Measurements from ENCODE around the gene FAM170B.

The FAM170B gene

GRCh38 chr10:49133706-49134248 is at the start of gene FAM170B:
Gene FAM170B (minus strand): TSS chr10:49134021. CDS start chr10:49133918, 103 bp downstream.
- peaks cover 4% of the 10 kb centered on the region; the same call in 1 of the 2 replicates for H3K27me3 ChIP-seq (ENCODE audit: insufficient read depth, low read length)
- H3F3A ChIP-seq (ENCODE audit: insufficient read depth, low read length): no peaks in the 10 kb centered on the region
- no peak within 1 kb of the TSS for H3K4me3 ChIP-seq (ENCODE audit: low read depth, low read length, poor library complexity, severe bottlenecking)
- H3K4me2 ChIP-seq (ENCODE audit: low read length): no peak within 1 kb of the TSS
- H3K36me3 ChIP-seq (ENCODE audit: insufficient read depth, low read length): no peaks in the 10 kb centered on the region
- H2AFZ ChIP-seq (ENCODE audit: low read length): no peak within 1 kb of the TSS
- H3K9me3 ChIP-seq (ENCODE audit: low read length): peaks cover 6% of the 10 kb centered on the region; the same call in 1 of the 2 replicates
- TF ChIP-seq CTCF (IDR thresholded peaks at IDR 0.05; ENCODE audit: low read length) (no peak), EZH2 (IDR thresholded peaks at IDR 0.05; ENCODE audit: borderline replicate concordance, low read length) (no peak)
- H3K79me2 ChIP-seq (ENCODE audit: insufficient read depth, low read length): no peaks in the 10 kb centered on the region
- peaks cover 20% of the 10 kb centered on the region for H3K4me1 ChIP-seq (ENCODE audit: insufficient read depth, low read length, severe bottlenecking)
- H4K20me1 ChIP-seq (ENCODE audit: insufficient read depth, low read length): no peaks in the 10 kb centered on the region
- H3K9ac ChIP-seq (ENCODE audit: low read length): no peak within 1 kb of the TSS
- no peak within 1 kb of the TSS for H3K27ac ChIP-seq (ENCODE audit: low read depth, low read length, poor library complexity, severe bottlenecking)
- H3K9me2 ChIP-seq (ENCODE audit: low read depth, low read length): no peaks in the 10 kb centered on the region

GRCh38 chr10:49182776-49183175 is 49.0 kb upstream of the FAM170B start:
- H3K27ac ChIP-seq (ENCODE audit: low read depth, low read length, poor library complexity, severe bottlenecking): no peak overlapping the region
- H3K4me1 ChIP-seq (ENCODE audit: insufficient read depth, low read length, severe bottlenecking): no peaks in the 10 kb centered on the region
- H4K20me1 ChIP-seq (ENCODE audit: insufficient read depth, low read length): no peaks in the 10 kb centered on the region
- no peaks in the 10 kb centered on the region for H3K79me2 ChIP-seq (ENCODE audit: insufficient read depth, low read length)
- H3K27me3 ChIP-seq (ENCODE audit: insufficient read depth, low read length): no peaks in the 10 kb centered on the region
- H3K36me3 ChIP-seq (ENCODE audit: insufficient read depth, low read length): no peaks in the 10 kb centered on the region
- H3K4me3 ChIP-seq (ENCODE audit: low read depth, low read length, poor library complexity, severe bottlenecking): no peak overlapping the region
- TF ChIP-seq CTCF (IDR thresholded peaks at IDR 0.05; ENCODE audit: low read length) (no peak), EZH2 (IDR thresholded peaks at IDR 0.05; ENCODE audit: borderline replicate concordance, low read length) (no peak)
- no peak overlapping the region for H3K9ac ChIP-seq (ENCODE audit: low read length)
- H3K9me2 ChIP-seq (ENCODE audit: low read depth, low read length): no peaks in the 10 kb centered on the region
- no peaks in the 10 kb centered on the region for H3F3A ChIP-seq (ENCODE audit: insufficient read depth, low read length)
- no peak overlapping the region for H3K4me2 ChIP-seq (ENCODE audit: low read length)
- H3K9me3 ChIP-seq (ENCODE audit: low read length): no peaks in the 10 kb centered on the region
- H2AFZ ChIP-seq (ENCODE audit: low read length): no peak overlapping the region

DNA sequence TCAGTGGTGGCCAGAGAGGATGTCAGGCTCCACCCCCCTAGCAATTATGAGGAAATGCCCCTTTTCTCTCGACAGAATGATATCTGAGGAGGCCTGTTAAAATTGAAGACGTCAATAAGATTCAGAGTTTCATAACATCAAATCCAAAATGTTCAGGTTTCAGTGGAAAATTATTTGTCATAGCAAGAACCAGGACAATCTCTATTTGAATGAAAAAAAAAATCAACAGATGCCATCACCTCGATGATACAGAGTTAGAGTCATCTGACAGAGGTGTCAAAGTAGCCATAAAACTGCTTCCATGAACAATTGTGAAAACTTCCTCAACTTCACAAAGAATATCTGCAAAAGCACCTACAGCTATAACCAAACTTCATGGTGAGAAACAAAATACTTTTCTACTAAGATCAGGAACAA is 46.6 kb upstream of the FAM170B start:
- H4K20me1 ChIP-seq (ENCODE audit: insufficient read depth, low read length): no peaks in the 10 kb centered on the region
- no peaks in the 10 kb centered on the region for H3K4me1 ChIP-seq (ENCODE audit: insufficient read depth, low read length, severe bottlenecking)
- H3K9me2 ChIP-seq (ENCODE audit: low read depth, low read length): no peaks in the 10 kb centered on the region
- H3K4me3 ChIP-seq (ENCODE audit: low read depth, low read length, poor library complexity, severe bottlenecking): no peak overlapping the region
- no peaks in the 10 kb centered on the region for H3K9me3 ChIP-seq (ENCODE audit: low read length)
- H3K36me3 ChIP-seq (ENCODE audit: insufficient read depth, low read length): no peaks in the 10 kb centered on the region
- H3K4me2 ChIP-seq (ENCODE audit: low read length): no peak overlapping the region
- no peak overlapping the region for H3K9ac ChIP-seq (ENCODE audit: low read length)
- H2AFZ ChIP-seq (ENCODE audit: low read length): no peak overlapping the region
- TF ChIP-seq CTCF (IDR thresholded peaks at IDR 0.05; ENCODE audit: low read length): no peak
- H3K79me2 ChIP-seq (ENCODE audit: insufficient read depth, low read length): no peaks in the 10 kb centered on the region
- H3F3A ChIP-seq (ENCODE audit: insufficient read depth, low read length): no peaks in the 10 kb centered on the region
- H3K27me3 ChIP-seq (ENCODE audit: insufficient read depth, low read length): no peaks in the 10 kb centered on the region
- no peak overlapping the region for H3K27ac ChIP-seq (ENCODE audit: low read depth, low read length, poor library complexity, severe bottlenecking)

All from OCI-LY1 (cell line).